ENCODE measurements around the gene SFT2D3. TPM values are rescaled to one million over a fixed set of nuclear protein-coding genes. Genes with fewer than 3 reads are reported as not detected.

The SFT2D3 gene
- total RNA-seq, 2 donors from 2014 or later, result 3.7 to 4.7 TPM

DNA sequence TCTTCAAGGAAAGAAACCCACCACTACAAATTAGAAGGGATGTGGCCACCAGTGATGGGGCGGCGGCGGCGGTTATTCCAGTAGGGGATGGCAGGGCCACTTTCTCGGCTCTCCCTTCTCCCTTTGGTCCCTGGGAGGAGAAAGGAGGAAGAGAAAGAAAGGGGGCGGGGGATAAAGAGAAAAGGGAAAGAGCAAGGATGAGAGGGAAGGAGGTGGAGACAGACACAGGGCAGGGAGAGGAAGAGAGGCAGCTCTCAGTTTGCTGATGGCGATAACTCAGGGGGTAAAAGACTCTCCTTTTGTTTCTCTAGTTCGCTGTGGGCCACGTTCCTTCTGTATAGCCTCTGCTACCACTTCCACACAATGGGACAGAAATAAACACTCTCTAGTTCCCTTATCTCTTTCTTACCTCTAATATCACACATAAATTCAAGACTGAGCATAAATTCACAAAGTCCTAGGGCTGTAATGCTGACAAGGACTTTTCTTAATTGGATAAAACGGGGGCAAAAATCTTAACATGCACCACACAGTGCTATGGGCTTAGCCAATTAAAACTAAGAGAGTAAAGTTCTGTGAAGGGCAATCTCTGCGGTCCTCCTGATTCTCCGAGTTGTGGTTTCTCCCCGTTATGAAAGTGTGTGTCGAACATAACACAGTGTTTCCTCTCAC is 14.6 kb downstream of the SFT2D3 start:
- Mint-ChIP-seq H3K4me1 (ENCODE audit: low read depth) (no peaks in the 10 kb centered on the region), H3K27me3 (ENCODE audit: low read depth) (no peaks in the 10 kb centered on the region), H3K27ac (no peak overlapping the region), H3K9me3 (no peaks in the 10 kb centered on the region), H3K36me3 (ENCODE audit: insufficient read depth in 2 of 2) (peaks cover 0 to 12% of the 10 kb centered on the region in 2 donors), H3K4me3 (no peak overlapping the region)
- ATAC-seq (replicated peaks in 1 of 2) (no peak), DNase-seq (no peak)

DNA sequence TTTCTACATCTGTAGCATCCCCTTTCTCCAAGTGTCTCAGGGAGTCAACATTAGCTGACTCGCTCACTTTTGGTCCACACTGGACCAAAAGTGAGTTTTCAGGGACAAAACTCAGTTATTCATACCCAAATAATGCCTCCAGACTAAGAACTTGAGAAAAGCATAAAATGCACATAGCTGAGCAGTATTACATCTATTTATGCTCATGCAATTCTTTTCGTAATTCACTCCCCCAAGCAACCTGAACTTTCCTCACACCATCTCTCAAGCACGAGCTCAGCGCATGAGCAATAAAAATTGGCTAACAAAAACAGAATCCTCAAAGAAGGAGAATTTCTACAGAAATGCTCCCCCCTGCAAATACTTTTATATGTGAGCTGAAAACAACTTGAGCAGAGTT is 17.0 kb downstream of the SFT2D3 start:
- no peak for DNase-seq
- Mint-ChIP-seq H3K27ac (no peak overlapping the region), H3K4me3 (no peak overlapping the region), H3K9me3 (no peaks in the 10 kb centered on the region), H3K4me1 (ENCODE audit: low read depth) (peaks cover 8% of the 10 kb centered on the region), H3K27me3 (ENCODE audit: low read depth) (no peaks in the 10 kb centered on the region), H3K36me3 (ENCODE audit: insufficient read depth in 2 of 2) (peaks cover 5 to 27% of the 10 kb centered on the region in 2 donors)
- no peak for ATAC-seq (replicated peaks in 1 of 2)

DNA sequence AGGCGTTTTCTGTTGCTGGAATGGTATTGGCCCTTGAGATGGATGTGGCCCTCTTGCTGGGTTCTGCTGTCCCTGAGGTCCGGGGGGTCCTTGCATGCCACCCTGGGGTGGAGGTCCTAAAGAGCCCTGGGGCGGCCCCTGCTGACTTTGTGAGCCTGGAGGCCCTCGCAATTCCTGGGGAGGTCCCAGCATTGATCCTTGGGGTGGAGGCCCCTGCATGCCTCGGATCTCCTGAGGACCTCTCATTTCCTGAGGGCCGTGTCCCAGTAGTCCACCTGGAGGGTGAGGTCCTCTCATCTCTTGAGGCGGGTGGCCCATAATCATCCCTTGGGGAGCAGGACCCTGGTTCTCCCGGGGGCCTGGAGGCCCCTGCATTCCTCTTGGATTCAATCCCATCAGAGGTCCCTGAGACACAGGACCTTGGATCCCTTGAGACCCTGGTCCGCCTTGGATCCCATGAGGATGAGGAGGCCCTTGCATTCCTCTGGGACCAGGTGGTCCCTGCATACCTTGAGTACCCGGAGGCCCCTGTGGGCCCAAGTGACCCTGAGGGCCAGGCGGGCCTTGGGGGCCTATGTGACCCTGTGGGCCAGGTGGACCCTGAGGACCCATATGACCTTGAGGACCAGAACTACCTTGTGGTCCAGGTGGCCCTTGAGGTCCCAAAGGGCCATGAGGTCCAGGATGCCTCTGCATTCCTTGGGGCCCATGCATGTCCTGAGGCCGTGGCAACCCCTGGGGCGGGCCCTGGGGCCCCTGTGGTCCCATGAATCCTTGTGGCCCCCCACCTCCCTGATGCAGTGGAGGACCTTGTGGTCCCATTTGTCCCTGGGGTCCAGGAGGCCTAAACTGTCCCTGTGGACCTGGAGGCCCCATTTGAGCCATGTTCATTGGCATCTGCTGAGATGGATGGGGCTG is 18.3 kb downstream of the SFT2D3 start:
- Mint-ChIP-seq H3K27ac (no peak overlapping the region), H3K36me3 (ENCODE audit: insufficient read depth in 2 of 2) (peaks cover 5 to 30% of the 10 kb centered on the region in 2 donors), H3K4me3 (no peak overlapping the region), H3K9me3 (no peaks in the 10 kb centered on the region), H3K27me3 (ENCODE audit: low read depth) (no peaks in the 10 kb centered on the region), H3K4me1 (ENCODE audit: low read depth) (peaks cover 8% of the 10 kb centered on the region)
- ATAC-seq (replicated peaks in 1 of 2) (no peak), DNase-seq (no peak)

DNA sequence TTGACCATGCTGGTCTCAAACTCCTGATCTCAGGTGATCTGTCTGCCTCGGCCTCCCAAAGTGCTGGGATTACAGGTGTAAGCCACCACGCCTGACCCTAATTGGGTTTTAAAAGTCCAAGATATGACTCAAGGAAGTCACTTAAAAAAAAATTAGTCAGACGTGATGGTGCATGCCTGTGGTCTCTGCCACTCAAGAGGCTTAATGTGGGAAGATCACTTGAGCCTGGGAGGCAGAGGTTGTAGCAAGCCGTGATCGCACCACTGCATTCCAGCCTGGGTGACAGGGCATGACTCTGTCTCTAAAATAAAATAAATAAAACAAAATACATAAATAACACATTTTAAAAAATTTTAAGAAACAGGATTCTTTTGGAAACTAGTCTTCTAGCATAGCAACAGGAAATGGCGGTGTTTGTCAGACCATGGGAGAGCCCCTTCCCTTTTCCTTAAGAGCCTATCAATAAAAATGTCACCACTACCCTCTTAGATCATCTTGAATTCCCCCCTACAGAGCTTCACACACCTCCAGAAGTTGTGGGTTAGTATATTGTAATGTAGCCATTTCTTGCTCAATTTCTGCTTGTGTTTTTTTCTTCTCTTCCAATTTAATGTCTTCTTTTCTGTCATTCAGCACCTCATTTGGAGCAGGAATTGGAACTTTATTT is 20.1 kb downstream of the SFT2D3 start:
- Mint-ChIP-seq H3K4me3 (no peak overlapping the region), H3K36me3 (ENCODE audit: insufficient read depth in 2 of 2) (peaks cover 10 to 32% of the 10 kb centered on the region in 2 donors), H3K27me3 (ENCODE audit: low read depth) (no peaks in the 10 kb centered on the region), H3K27ac (peak overlapping the region; percentile 82), H3K9me3 (no peaks in the 10 kb centered on the region), H3K4me1 (ENCODE audit: low read depth) (peaks cover 8% of the 10 kb centered on the region)
- ATAC-seq (replicated peaks in 1 of 2) (no peak), DNase-seq (no peak)

DNA sequence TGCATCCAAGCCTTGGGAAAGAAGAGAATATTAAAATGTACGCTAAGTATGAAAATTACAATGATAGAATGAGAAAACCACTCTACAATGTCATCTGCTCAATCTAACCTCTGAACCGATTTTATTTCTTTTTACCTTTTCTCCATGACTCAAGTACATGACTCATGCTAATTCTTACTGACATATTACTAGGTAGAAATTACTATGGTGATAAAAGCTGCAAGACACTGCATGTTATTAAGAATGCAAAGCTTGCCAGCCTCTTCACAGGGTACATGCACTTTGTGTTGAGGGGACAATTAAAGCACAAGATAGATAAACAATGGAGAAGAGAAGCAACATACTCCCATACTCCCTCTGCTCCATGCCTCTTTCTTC is 20.7 kb downstream of the SFT2D3 start:
- ATAC-seq (replicated peaks in 1 of 2) (peak in 1 of 2 donors; percentile 30), DNase-seq (no peak)
- Mint-ChIP-seq H3K27ac (peak overlapping the region; percentile 82), H3K36me3 (ENCODE audit: insufficient read depth in 2 of 2) (peaks cover 10 to 36% of the 10 kb centered on the region in 2 donors), H3K27me3 (ENCODE audit: low read depth) (no peaks in the 10 kb centered on the region), H3K4me1 (ENCODE audit: low read depth) (peaks cover 8% of the 10 kb centered on the region), H3K9me3 (no peaks in the 10 kb centered on the region), H3K4me3 (no peak overlapping the region)

DNA sequence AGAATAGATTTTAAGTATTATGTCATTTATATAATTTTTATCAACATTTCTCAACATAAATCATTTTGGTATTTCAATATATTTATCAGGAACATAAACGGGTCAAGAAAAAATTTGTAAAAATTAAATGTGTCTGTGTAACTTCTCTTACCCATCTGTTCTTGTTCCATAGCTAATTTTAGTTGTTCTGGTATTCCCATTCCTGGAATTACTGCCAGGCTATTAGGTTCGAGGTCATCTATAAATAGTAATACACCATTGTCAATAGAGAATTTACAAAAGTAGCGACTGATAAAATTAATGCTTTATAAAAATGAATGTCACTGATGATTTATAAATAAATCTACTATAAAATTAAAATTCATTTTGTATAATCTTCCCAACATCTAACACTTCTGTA is 21.5 kb downstream of the SFT2D3 start:
- Mint-ChIP-seq H3K27ac (no peak overlapping the region), H3K4me1 (ENCODE audit: low read depth) (peaks cover 8% of the 10 kb centered on the region), H3K9me3 (no peaks in the 10 kb centered on the region), H3K4me3 (no peak overlapping the region), H3K36me3 (ENCODE audit: insufficient read depth in 2 of 2) (peaks cover 10 to 36% of the 10 kb centered on the region in 2 donors), H3K27me3 (ENCODE audit: low read depth) (no peaks in the 10 kb centered on the region)
- ATAC-seq (replicated peaks in 1 of 2) (no peak), DNase-seq (no peak)

DNA sequence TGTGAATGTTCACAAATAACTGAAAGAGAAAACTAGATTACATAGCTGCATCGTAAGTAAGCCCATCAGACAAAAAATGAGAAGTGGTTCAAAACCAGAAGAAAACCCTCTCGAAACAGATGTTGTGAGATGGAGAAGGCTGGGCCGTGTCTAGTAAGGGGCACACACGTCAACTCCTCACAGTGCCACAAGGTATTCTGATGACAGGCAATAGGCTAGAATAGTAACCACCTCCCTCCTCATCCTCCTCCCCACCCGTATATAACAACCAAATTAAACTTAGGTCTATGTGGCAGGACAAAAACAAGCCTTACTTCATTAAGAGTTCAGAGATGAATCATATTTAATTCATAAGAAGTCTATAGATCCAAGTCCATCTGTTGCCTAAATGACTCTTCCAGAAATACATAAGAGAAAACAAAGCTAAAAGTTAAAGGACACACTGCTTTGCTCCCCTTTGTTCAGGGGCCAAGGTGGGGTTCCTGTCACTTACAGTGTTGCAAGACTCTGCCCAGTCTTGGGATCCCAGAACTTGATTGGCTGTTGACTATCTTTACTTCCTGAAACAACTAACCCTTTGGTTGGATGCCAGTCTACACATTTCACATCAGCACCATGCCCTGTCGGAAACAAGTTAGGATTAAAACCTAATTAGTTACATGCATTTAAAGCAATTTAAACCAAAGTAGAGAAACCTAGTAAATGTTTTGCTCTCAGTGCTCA is 25.0 kb downstream of the SFT2D3 start:
- Mint-ChIP-seq H3K4me1 (ENCODE audit: low read depth) (peaks cover 8% of the 10 kb centered on the region), H3K27ac (no peak overlapping the region), H3K9me3 (no peaks in the 10 kb centered on the region), H3K36me3 (ENCODE audit: insufficient read depth in 2 of 2) (peaks cover 10 to 23% of the 10 kb centered on the region in 2 donors), H3K4me3 (no peak overlapping the region), H3K27me3 (ENCODE audit: low read depth) (no peaks in the 10 kb centered on the region)
- DNase-seq (no peak), ATAC-seq (replicated peaks in 1 of 2) (no peak)

DNA sequence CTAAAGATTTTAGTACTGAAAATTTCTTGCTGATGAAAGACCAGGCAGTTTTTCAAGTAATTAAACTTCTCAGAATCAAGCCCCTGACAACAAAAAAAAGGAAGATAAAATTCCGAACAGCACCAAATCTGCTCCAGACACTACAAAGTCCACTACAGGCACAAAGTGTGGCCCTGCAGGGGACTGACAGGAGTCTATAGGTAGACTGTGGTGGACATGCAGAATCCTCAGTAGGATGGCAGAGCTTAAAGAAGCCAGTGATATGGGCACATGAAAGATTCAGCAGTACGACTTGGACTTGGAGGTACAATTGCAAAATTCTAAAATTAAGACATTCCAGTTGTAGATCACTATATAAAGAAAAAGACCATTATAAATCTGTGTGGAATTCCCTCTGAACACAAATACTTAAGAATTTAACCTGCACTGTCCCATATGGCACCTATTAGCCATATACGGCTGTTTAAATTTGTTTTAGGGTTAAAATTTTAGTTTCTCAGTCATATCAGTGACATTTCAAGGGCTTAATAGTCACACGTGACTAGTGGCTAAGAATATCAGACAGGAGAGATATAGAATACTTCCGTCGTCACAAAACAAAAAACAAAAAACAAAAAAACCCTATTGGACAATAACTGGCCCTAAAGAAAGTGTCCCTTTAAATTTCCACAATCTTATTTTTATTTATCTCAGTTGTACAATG is 32.0 kb downstream of the SFT2D3 start:
- H3K36me3 Mint-ChIP-seq (ENCODE audit: insufficient read depth in 2 of 2), result peaks cover 2 to 5% of the 10 kb centered on the region in 2 donors
- no peak for DNase-seq
- no peak overlapping the region for H3K4me3 Mint-ChIP-seq
- no peak for ATAC-seq (replicated peaks in 1 of 2)
- H3K4me1 Mint-ChIP-seq (ENCODE audit: low read depth), result peaks cover 13% of the 10 kb centered on the region
- no peak overlapping the region for H3K27ac Mint-ChIP-seq
- H3K9me3 Mint-ChIP-seq, result no peaks in the 10 kb centered on the region
- no peaks in the 10 kb centered on the region for H3K27me3 Mint-ChIP-seq (ENCODE audit: low read depth)

DNA sequence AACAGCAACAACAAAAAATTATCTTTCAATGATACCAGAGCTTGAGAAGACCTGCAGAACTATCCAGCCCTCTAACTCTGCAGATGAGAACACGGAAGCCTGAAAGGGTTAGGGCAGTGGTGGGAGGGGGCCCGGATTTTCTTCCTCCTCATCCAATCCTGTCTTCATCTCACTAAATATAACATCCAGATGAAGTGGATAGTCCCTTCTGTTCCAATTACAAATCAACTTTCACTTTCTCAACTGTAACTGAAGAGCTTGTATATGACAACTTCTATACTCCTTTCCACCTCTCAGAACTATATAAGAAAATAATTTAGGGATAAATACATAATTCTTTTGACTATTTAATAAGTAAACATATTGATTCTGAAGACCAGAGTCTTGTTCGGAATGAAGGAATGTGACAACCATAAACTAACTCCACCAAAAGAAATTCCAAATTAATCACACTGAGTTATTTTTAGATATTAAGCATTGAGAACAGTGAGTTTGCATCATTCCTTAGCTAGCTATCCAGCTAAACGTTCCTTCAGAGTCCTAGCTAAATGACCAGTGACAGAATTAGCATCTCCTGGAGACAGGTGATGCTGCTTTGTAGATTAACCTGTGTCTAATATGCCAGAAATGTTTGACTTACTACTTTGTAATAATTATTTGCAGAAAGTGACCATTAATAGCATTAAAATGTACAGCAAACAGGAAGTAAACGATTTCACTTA is 32.7 kb downstream of the SFT2D3 start:
- Mint-ChIP-seq H3K36me3 (ENCODE audit: insufficient read depth in 2 of 2) (peaks cover 2 to 7% of the 10 kb centered on the region in 2 donors), H3K4me3 (no peak overlapping the region), H3K9me3 (no peaks in the 10 kb centered on the region), H3K27ac (no peak overlapping the region), H3K27me3 (ENCODE audit: low read depth) (no peaks in the 10 kb centered on the region), H3K4me1 (ENCODE audit: low read depth) (peaks cover 20% of the 10 kb centered on the region)
- DNase-seq (no peak), ATAC-seq (replicated peaks in 1 of 2) (no peak)

DNA sequence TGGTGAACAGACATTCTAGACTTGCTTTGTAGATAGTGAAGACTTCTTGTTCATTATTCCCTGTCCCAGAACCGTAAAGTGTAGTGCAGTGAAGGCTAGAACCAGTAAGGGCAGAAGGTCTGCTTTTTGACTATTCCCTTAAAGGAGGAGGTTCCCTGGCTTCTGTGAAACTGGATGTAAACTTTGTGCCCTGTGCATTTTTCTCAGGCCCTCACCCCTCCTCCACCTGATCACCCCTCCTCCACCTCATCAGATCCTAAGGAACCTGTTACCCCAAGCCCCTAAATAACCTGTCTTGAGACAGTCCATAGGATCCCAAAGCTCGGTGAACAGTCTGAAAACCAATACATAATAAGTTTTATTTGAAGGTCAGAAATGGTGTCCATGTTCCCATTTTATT is 33.7 kb downstream of the SFT2D3 start:
- Mint-ChIP-seq H3K4me3 (no peak overlapping the region), H3K27me3 (ENCODE audit: low read depth) (no peaks in the 10 kb centered on the region), H3K27ac (no peak overlapping the region), H3K9me3 (no peaks in the 10 kb centered on the region), H3K36me3 (ENCODE audit: insufficient read depth in 2 of 2) (peaks cover 2 to 7% of the 10 kb centered on the region in 2 donors), H3K4me1 (ENCODE audit: low read depth) (peaks cover 30% of the 10 kb centered on the region)
- no peak for ATAC-seq (replicated peaks in 1 of 2)
- DNase-seq, result no peak

DNA sequence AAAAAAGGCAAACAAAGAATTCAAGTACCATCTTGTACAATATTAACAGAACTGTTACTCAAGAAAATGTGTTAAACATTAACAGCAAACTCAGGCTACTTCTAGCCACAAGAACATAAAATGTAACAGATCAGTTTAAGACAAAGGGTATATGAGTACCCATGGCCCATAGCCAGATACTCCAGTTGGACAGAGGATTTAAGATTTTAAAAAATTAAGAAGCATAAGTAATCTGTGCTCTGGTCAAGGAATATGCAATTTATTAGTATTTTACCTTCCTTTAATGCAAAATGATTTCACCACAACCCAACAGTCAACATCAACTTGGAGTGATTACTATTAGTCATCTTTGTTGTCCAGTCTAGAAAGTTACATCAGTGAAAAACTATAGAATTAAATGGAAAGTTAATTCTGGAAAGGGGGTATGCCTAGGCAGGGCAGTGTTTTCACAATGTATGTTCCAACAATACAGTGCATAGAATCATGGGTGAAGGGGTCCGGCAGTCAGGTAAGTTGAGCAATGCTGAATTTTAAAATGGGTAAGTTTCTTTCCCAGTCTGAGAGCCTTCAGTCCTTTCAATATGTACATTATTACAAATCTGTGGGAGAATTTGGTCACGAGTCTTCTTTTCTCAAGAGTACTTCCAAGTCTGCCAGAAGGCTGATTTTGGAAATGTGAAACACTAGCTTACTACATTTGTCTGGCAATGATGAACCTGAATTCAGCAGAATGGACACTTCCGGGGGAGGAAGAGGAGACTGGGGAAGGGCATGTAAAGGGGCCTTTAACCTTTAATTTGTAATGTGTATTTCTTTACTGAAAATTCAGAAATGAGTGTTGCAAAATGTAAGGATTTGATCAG is 34.5 kb downstream of the SFT2D3 start:
- H3K4me3 Mint-ChIP-seq, result no peak overlapping the region
- no peaks in the 10 kb centered on the region for H3K9me3 Mint-ChIP-seq
- no peak for DNase-seq
- ATAC-seq (replicated peaks in 1 of 2), result no peak
- H3K27me3 Mint-ChIP-seq (ENCODE audit: low read depth), result no peaks in the 10 kb centered on the region
- H3K36me3 Mint-ChIP-seq (ENCODE audit: insufficient read depth in 2 of 2), result peaks cover 4 to 14% of the 10 kb centered on the region in 2 donors
- H3K27ac Mint-ChIP-seq, result no peak overlapping the region
- H3K4me1 Mint-ChIP-seq (ENCODE audit: low read depth), result peaks cover 34% of the 10 kb centered on the region

Data from activated T-cell treated with anti-CD3 and anti-CD28 coated beads, Interleukin-2, amount 50 U/mL, for 72 hours (primary cell).